PC-3 (cell line): ENCODE measurements around the gene TMEM25. TPM values are rescaled to one million over a fixed set of nuclear protein-coding genes. Genes with fewer than 3 reads are reported as not detected.
A peak's percentile ranks its signal among the peaks of the same experiment; 100 is the strongest.

Source experiments
- ATAC-seq: fragments of 200-7000 bp; cut with Tn5 transposase; 2 replicates; pipeline ENCODE4 v1.9.1; 2020; ENCODE audit warnings: mild to moderate bottlenecking, moderate library complexity
- BruUV-seq: library from RNA; stranded (reverse); fragments of 400-500 nt; replicated peaks from 2 replicates; lab custom pipeline; 2021; lab: Mats Ljungman, UMichigan
- CTCF ChIA-PET: fragments of 300-600 bp; sonication (Branson Sonifier 250); formaldehyde crosslinking; loops from one replicate; lab custom pipeline; 2022; ENCODE audit warnings: antibody characterized with exemption; lab: Charles Lee
- POLR2A ChIA-PET: fragments of 300-600 bp; sonication (Branson Sonifier 250); formaldehyde crosslinking; loops from one replicate; lab custom pipeline; 2022; ENCODE audit warnings: antibody characterized with exemption; ENCODE audit not compliant: unreplicated experiment; lab: Charles Lee
- DNase-seq: peaks from one replicate; pipeline ENCODE4 v3.0.0-alpha.2; 2015
- H2AFZ ChIP-seq: fragments of 300-600 bp; sonication (generic); 2 replicates; pipeline ENCODE4 v1.6.0; 2016; ENCODE audit warnings: antibody characterized with exemption, low read length
- H3F3A ChIP-seq: fragments of 300-600 bp; sonication (generic); one replicate; pipeline ENCODE4 v1.6.0; 2017; ENCODE audit warnings: antibody characterized with exemption, low read length, control low read depth, mild to moderate bottlenecking; ENCODE audit not compliant: unreplicated experiment
- H3K27ac ChIP-seq: fragments of 300-600 bp; sonication (generic); 2 replicates; pipeline ENCODE4 v1.5.1; 2016; ENCODE audit warnings: mild to moderate bottlenecking, low read length
- H3K27me3 ChIP-seq: fragments of 300-600 bp; sonication (generic); 2 replicates; pipeline ENCODE4 v1.6.1; 2016; ENCODE audit warnings: low read length, mixed read lengths
- H3K36me3 ChIP-seq: fragments of 300-600 bp; sonication (generic); 2 replicates; pipeline ENCODE4 v1.6.1; 2016; ENCODE audit warnings: low read depth, mixed run types, low read length, mixed read lengths
- H3K4me1 ChIP-seq: fragments of 300-600 bp; sonication (generic); 2 replicates; pipeline ENCODE4 v1.5.1; 2016; ENCODE audit warnings: low read length; ENCODE audit not compliant: insufficient read depth
- H3K4me2 ChIP-seq: fragments of 300-600 bp; sonication (generic); 2 replicates; pipeline ENCODE4 v1.6.0; 2016; ENCODE audit warnings: low read length
- H3K4me3 ChIP-seq: fragments of 300-600 bp; sonication (generic); 2 replicates; pipeline ENCODE4 v1.5.1; 2016; ENCODE audit warnings: mild to moderate bottlenecking, low read length, mixed read lengths
- H3K79me2 ChIP-seq: fragments of 300-600 bp; sonication (generic); 2 replicates; pipeline ENCODE4 v1.6.1; 2017; ENCODE audit warnings: low read length, mixed read lengths
- H3K9ac ChIP-seq: fragments of 300-600 bp; sonication (generic); 2 replicates; pipeline ENCODE4 v1.6.0; 2016; ENCODE audit warnings: mild to moderate bottlenecking, low read length
- H3K9me2 ChIP-seq: fragments of 300-600 bp; sonication (generic); replicated peaks from 2 replicates; pipeline ENCODE4 v1.6.1; 2016; ENCODE audit warnings: mixed run types, low read length, mixed read lengths
- H3K9me3 ChIP-seq: fragments of 300-600 bp; sonication (generic); 2 replicates; pipeline ENCODE4 v1.6.1; 2016; ENCODE audit warnings: low read length, mixed read lengths
- H4K20me1 ChIP-seq: fragments of 300-600 bp; sonication (generic); 2 replicates; pipeline ENCODE4 v1.6.1; 2016; ENCODE audit warnings: low read length, mixed read lengths
- CTCF ChIP-seq: fragments of 300-600 bp; sonication (generic); conservative IDR thresholded peaks from 2 replicates; pipeline ENCODE4 v1.5.1; 2017; ENCODE audit warnings: antibody characterized with exemption, low read depth, mild to moderate bottlenecking, low read length
- EZH2 ChIP-seq: fragments of 300-600 bp; sonication (generic); IDR thresholded peaks from one replicate; pipeline ENCODE4 v1.6.1; 2017; ENCODE audit warnings: antibody characterized with exemption, mild to moderate bottlenecking, low read length; ENCODE audit not compliant: unreplicated experiment
- EZH2phosphoT487 ChIP-seq: fragments of 300-600 bp; sonication (generic); IDR thresholded peaks from 2 replicates; pipeline ENCODE4 v1.6.1; 2018; ENCODE audit warnings: mild to moderate bottlenecking, antibody characterized with exemption, low read length, borderline replicate concordance
- intact Hi-C: fragments of 100-400 bp; cut with micrococcal nuclease; formaldehyde crosslinking; loops from 2 replicates; pipeline ENCODE4 v1.9.0; 2023
- total RNA-seq: library from RNA; depleted of rRNA; stranded (reverse); fragments of >200 nt; gene quantifications from 2 replicates; pipeline ENCODE4 v1.2.3, GENCODE V29; 2014

TMEM25 gene
- total RNA-seq, 1 experiment from 2014 or later: 50.4 TPM

GRCh38 chr11:118532091-118532490 lies 1.1 kb downstream of the TMEM25 start:
- peaks cover 24% of the 10 kb centered on the region; the same call in 1 of the 2 replicates for H3K79me2 ChIP-seq
- POLR2A ChIA-PET: no interaction called here
- H3F3A ChIP-seq: no peaks in the 10 kb centered on the region
- BruUV-seq: no TSS peak
- H3K4me1 ChIP-seq: peaks cover 18% of the 10 kb centered on the region
- intact Hi-C loops: no loop called here
- no peaks in the 10 kb centered on the region for H4K20me1 ChIP-seq
- peak overlapping the region; percentile 94 for H3K4me2 ChIP-seq
- ATAC-seq: no peak
- peak overlapping the region; percentile 92; the same call in 1 of the 2 replicates for H2AFZ ChIP-seq
- H3K9me2 ChIP-seq: no peaks in the 10 kb centered on the region
- no peak overlapping the region for H3K27ac ChIP-seq
- DNase-seq: no peak
- peak overlapping the region; percentile 78 for H3K9ac ChIP-seq
- peak overlapping the region; percentile 93 for H3K4me3 ChIP-seq
- TF ChIP-seq CTCF (no peak), EZH2phosphoT487 (no peak), EZH2 (no peak)
- no peaks in the 10 kb centered on the region for H3K27me3 ChIP-seq
- no peaks in the 10 kb centered on the region for H3K36me3 ChIP-seq
- no peaks in the 10 kb centered on the region for H3K9me3 ChIP-seq
- CTCF ChIA-PET: no interaction called here

- TF ChIP-seq EZH2phosphoT487 (no peak), EZH2 (no peak), CTCF (no peak)
- ATAC-seq: no peak
- Histone ChIP-seq H2AFZ (no peak overlapping the region), H3K79me2 (peaks cover 24% of the 10 kb centered on the region; the same call in 1 of the 2 replicates), H3K36me3 (no peaks in the 10 kb centered on the region), H4K20me1 (no peaks in the 10 kb centered on the region), H3K4me3 (no peak overlapping the region), H3K27ac (no peak overlapping the region), H3K9me3 (no peaks in the 10 kb centered on the region), H3K4me2 (no peak overlapping the region), H3K9ac (no peak overlapping the region), H3K4me1 (peaks cover 18% of the 10 kb centered on the region), H3K27me3 (no peaks in the 10 kb centered on the region), H3K9me2 (no peaks in the 10 kb centered on the region), H3F3A (no peaks in the 10 kb centered on the region)
- POLR2A ChIA-PET: no interaction called here
- CTCF ChIA-PET: no interaction called here
- no peak for DNase-seq
- BruUV-seq: no TSS peak
- intact Hi-C loops: no loop called here
Measured at GRCh38 chr11:118532852-118533768, 2.1 kb downstream of the TMEM25 start.
